SK-MEL-5 (cell line): ENCODE results near the gene APPL2. TPM values are rescaled to one million over a fixed set of nuclear protein-coding genes. Genes with fewer than 3 reads are reported as not detected.
"Not testable (repeated sequence)": the region's sequence is repeated elsewhere in the genome, so short reads cannot be mapped to it uniquely, and the experiment has no call there.

Experiments used
- DNase-seq: peaks from one replicate; pipeline ENCODE4 v3.0.0-alpha.2; 2016; ENCODE audit warnings: low read depth, low spot score
- in situ Hi-C: cut with HindIII; loops from 2 replicates; pipeline ENCODE4 v1.10.0; 2016; ENCODE audit warnings: low sequenced_read_pairs, high pct_unique_total_duplicates, low pct_unique_long_range_greater_than_20kb
- total RNA-seq: library from RNA; depleted of rRNA; stranded (reverse); fragments of >200 nt; shearing (Covaris generic); gene quantifications from 2 replicates; pipeline ENCODE4 v1.2.3, GENCODE V29; 2014

Gene APPL2
- total RNA-seq, 1 experiment from 2014 or later = 37.3 TPM

DNA sequence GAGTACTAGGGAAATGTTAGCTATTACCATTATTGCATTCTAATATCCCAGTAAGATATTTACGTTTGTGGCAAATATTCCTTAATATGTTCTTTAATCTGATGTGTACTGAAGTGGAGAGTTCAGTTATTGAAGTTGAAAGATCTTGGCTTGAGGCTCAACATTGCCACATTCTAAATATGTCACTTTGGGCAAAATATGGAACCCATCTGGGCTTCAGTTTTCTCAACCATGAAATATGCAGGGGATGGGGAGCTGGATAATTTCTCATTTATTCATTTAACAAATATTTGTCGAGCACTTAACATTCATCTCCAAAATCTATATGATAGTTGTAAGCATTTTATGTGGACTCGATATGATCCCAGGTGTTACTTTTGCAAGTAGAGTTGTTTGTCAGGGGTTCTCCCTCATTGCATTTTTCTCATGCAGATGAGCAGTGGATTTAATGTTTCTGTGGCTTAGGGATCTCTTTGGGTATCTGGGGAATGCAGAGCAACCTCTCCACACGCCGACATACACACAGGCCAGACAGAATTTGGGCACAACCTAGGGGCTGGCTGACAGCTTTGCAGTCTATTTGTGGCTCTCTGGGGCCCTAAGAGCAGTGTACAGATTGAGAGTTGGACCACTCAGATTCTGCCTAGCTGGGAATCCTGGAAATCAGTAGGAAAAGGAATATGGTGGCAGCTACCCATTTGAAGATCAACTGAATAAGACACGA, 26.6 kb upstream of the APPL2 start:
- DNase-seq = peak; percentile 13
- in situ Hi-C loops = no loop called here

DNA sequence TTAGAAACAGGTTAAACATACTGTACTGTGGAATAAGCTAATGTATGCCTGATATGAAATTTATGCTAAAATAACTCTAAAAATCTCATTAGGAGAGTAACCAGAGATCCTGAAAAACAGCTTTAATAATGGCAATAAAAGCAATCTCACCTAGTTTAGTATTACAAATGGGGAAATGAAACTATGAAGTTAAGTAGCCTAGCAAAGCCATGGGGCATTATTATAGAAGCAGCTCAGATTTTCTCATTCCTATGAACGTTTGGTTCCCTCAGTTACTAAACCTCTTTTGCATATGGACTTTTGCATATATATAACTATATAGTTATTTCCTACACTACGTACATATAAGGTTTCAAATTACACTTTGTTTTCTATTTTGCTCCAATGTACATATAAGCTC, 25.0 kb upstream of the APPL2 start:
- no peak for DNase-seq

DNA sequence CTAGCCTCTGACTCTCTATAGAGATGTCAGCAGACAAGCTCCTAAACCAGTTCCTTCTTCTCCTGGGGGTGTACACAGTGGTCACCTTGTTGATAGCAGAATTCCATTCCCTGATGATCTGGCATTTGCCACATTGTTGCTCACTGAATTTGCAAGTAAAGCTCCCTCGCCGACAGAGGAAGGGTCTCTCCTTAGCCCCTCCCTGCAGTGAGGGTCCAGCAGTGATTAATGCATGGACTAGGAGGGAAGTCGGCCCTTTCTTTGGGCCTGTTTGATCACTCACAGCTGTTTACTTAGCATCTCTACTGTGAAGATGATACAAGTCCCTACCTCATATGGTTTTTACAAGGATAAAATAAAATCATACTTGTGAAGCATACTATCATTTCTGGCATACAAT, 23.3 kb upstream of the APPL2 start:
- in situ Hi-C loops = no loop called here
- DNase-seq = no peak

More for the DNA sequence above, 25.0 kb upstream of the APPL2 start:
- in situ Hi-C loops = no loop called here

DNA sequence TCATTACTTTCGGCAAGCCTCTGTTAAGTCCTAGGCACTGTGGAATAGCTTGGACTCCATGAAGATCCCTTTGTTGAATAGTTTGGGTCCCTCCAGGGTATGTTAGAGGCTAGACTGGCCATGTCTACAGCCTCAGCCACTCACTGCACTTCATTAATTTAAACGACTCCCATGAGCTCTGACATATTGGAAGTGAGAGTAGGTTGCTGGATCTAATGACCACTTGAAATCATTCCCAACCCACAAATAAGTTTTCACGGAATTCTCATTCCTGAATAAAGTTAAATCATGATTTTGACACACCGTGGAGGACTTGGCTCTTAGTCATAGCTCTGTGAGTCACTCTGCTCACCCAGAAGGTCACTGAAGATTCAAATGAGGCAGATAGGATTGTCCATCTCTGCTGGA, 21.4 kb upstream of the APPL2 start:
- no peak for DNase-seq
- in situ Hi-C loops = no loop called here

DNA sequence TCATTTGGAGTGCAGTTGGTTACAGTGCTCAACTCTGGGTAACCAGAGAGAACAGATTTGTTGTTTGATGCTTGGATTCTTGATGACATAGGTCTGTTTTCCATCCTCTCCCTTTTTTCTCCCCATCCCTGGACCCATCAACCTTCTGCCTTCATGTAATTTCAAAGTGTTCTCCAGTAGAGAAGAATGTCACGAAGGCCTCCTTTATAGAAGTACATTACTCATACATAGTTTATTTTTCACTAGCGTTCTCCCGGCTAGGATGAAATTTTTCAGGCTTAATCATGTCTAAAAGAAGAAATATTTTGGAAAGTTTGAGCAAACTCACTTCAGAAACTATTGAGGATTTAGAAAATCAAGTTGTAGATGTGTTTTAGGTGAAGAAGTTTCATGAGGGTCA, 20.9 kb upstream of the APPL2 start:
- DNase-seq = no peak
- in situ Hi-C loops = no loop called here

DNA sequence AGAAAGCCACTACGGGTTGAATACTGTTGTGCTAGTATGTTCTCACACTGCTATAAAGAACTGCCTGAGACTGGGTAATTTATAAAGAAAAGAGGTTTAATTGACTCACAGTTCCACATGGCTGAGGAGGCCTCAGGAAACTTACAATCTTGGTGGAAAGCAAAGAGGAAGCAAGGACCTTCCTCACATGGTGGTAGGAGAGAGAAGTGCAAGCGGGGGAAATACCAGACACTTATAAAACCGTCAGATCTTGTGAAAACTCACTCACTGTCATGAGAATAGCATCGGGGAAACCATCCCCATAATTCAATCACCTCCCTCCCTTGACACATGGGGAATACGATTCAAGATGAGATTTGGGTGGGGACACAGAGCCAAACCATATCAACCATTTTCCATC, 20.5 kb upstream of the APPL2 start:
- in situ Hi-C loops, DNase-seq: not testable (repeated sequence)

DNA sequence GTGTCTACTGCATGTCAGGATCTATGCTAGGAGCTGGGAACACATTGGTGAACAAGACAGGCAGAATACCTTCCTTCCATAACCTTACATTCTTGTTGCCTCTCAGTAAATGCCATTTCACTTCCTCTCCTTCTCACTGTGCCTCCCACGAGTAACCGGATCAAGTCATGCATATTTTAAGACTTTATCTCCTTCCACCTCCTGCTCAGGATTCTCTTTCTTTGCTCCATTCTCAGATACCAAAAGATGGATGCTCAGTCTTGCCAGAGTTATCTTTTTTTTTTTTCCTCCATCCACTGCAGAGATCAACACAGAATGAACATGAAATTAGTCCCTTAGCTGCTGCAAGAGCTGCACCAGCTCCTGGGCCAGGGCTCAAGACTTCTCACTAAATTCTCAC, 20.0 kb upstream of the APPL2 start:
- in situ Hi-C loops = no loop called here
- no peak for DNase-seq

DNA sequence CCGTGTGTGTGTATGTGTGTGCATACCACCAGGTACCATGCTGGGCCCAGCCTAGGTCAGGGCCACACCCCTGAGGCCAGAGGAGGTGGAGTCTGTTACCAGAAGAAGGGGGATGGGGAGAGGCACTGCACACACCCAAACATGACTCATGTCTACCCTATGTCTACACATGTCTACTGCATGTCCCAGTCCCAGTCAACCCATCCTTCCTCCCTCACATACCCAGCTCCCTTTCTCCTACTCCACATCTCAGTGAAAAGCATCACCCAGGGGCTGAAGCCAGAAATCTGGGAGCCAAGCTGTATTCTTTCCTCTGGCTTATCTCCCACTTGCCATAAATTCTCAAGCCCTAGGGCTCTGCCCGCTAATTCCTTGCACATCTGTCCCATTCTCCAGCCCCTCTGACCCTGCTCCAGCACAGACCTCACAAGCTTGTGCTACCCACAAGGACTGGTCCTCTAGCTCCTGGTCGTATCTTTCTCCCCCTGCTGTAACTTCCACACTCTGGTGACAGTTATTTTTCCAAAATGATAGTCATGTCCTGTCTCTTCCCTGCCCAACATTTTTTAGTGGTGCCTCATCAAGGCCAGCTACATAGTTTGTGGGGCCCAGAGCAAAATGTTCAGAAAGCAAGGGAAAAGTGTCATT, 18.0 kb upstream of the APPL2 start:
- DNase-seq = no peak
- in situ Hi-C loops = no loop called here

DNA sequence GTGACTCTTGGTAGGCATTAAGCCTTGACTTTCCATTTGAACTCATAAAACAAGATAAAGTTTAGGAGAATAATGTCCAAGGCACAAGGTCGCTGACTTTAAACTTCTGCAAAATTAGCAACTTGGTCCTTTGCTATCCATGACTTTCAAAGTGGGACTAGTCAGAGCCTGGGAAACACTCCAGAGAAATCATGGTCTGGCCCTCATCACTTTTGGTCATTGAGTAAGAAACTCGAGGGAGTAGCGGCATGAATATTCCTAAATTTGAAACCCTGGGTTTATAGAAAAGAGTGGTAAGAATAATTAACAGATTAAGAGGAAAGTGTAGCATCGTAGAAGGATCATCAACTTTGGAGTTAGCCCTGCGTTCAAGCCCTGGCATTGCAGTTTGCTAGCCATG, 16.9 kb upstream of the APPL2 start:
- no peak for DNase-seq
- in situ Hi-C loops = no loop called here

DNA sequence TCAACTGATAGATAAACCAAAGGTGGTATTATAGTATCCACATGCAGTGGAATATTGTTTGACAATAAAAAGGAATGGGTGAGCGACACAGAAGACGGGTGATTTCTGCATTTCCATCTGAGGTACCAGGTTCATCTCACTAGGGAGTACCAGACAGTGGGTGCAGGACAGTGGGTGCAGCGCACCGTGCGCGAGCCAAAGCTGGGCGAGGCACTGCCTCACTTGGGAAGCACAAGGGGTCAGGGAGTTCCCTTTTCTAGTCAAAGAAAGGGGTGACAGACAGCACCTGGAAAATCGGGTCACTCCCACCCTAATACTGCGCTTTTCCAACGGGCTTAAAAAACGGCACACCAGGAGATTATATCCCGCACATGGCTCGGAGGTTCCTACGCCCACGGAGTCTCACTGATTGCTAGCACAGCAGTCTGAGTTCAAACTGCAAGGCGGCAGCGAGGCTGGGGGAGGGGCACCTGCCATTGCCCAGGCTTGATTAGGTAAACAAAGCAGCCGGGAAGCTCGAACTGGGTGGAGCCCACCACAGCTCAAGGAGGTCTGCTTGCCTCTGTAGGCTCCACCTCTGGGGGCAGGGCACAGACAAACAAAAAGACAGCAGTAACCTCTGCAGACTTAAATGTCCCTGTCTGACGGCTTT, 9.9 kb upstream of the APPL2 start:
- in situ Hi-C loops = not testable (repeated sequence)

DNA sequence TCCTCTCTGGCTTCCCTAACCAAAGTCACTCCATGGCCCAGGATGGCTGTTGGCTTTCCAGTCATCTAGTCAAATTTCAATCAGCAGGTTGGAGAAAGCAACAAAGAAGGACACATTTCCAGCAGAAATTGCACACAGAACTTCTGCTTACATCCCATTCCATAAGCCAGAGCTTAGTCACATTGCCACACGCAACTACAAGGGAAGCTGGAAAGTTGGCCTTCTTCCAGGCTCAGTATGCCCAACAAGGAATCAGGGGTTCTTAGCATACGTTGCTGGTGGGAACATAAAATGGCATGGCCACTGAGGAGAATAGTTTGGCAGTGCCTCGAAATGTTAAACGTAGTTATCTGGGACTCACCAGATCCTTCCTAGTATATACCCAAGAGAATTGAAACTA, 9.3 kb upstream of the APPL2 start:
- in situ Hi-C loops = no loop called here
- no peak for DNase-seq

More for the DNA sequence above, 9.9 kb upstream of the APPL2 start:
- not testable (repeated sequence) for DNase-seq

DNA sequence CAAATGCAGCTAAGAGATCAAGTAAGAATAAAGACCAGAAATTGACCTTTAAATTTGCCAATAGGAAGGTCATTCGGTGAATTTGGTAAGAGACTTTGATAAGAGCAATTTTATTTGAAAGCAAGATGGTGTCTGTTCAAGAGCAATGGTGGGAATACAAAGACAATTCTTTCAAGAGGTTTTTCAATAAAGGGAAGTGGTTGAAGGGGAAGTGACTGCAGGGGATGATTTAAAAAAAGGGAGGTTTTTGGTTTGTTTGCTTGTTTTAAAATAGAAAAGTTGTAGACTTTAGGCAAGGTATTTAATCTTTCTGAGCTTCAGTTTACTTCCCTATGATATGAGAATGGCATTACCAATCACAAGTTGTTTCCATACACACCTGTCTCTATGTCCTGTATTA, 4.3 kb upstream of the APPL2 start:
- in situ Hi-C loops = no loop called here
- no peak for DNase-seq

DNA sequence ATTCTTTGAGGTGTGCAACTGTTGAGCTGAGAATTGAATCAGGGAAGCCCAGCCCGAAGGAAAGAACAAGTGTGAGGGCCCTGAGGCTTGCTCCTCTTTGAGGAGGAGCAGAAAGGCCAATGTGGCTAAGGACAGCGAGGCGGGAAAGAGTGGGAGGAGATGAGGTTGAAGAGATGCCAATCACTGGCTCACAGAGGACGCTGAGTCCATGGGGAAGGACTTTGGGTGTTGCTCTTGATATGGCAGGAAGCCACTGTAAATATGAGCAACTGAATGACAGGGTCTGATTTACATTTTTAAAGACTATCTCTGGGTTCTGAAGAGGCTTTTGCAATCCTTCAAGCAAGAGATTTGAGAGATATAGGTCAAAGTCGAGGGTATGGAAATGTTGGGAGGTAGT, 3.3 kb upstream of the APPL2 start:
- DNase-seq = no peak
- in situ Hi-C loops = no loop called here

DNA sequence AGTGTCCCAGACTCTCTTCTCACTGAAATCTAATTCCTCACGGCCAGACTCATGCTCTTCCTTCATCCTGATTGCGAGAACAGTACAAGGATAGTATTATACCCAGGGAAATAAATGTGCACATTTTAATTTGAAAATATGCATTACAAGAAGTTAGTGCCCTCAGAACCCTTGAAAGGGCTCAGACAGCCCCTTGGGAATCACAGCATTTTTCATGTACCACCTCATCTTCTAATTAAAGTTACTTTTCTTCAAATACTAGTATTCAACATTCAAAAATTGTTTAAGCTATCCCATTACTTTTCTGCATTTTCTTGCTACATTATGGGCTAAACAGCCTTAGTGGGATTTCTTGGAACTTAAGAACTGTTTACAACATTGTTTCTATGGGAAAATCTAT, 1.7 kb upstream of the APPL2 start:
- no peak for DNase-seq
- in situ Hi-C loops = no loop called here

DNA sequence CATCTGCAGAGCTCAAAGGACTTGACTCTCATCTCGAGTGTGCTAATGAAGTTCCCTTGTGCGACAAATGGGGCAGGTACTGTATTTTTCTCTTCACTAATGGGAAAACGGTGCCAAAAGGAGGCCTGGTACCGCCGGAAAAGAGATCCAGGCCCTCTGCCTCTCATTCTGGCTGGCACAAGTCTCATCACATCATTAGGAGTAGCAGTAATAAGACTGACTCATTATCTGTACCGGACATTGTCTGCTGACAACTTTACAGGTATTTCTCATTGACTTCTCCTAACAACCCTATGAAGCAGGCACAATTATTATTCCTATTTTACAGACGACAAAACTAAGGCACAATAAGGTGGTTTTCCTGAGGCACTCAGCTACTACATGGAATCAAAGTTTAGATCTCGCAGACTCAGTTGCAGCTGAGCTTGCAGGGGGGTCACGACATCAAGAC, 668 bp downstream of the APPL2 start:
- in situ Hi-C loops = no loop called here
- DNase-seq = no peak

DNA sequence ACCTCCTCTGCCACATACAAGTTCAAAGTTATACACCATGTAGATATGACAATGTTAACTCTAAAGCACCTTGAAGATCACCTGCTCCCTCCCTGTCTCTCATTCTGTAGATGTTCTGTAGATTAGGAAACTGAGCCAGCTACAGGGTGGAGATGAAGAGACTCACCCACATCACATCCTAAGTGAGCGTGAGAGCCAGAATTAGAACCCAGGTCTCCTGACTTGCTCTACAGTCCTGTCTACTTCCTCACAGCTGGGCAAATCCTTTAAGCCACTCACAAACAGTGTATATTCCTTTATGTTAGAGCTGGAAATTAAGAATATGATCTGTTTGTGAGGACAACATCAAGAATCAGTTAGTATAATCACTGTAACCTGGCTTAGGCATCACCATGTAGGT, 1.8 kb downstream of the APPL2 start:
- in situ Hi-C loops = no loop called here
- no peak for DNase-seq

DNA sequence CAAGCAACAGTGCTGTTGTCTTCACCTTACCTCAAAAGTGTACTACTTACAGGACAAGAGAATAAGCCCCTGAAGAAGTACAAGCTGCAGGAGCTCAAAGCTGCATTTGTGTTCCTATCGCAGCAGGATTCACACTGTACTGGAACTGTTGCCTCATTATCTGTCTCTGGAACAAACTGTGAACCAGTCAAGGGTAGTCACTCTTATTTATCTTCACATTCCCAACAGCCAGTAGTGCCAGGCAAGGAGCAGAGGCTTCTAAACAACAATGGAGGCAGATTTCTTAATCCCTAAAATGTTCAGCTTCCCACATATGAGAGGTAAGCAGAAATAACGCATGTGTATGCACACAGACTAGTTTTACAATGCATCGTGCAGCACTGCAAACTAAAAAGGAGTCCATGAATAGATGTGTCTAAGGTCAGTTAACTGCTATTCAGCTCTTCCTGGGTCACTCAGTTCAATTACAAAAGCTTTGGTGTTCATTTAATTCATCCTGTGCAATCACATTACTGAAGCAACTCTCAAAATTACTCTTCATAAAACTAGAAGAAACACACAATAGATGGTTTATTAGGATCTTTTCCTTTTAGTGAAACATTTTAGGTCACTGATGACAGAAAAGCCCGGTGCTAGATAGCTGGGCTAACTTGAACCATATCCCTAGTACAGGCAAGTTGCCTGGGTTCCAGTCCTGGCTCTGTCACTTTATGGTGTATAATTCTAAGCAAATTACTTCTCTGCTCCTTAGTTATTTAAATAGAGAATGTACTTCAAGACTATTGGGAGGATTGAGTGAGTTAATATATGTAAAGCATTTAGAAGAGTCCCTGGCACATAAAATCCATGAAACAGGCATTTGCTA, 2.7 kb downstream of the APPL2 start:
- DNase-seq = no peak
- in situ Hi-C loops = no loop called here

DNA sequence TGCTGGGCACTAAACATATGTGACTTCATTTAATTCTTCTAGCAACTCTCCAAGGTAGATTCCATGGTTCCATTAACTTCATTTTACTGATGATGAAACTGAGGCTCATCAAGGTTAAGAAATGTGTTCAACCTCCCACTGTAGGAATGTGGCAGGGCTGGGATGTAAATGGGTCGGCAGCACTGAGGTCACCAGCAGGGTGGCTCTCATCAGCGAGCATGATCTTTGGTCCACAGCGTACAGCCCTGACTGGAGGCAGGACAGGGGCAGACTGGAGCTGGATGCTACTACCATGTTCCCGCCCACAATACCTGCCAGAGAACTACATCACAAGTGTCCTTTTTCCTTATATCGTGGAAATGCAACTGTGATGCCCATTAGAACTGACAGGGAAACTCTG, 4.6 kb downstream of the APPL2 start:
- in situ Hi-C loops = no loop called here
- no peak for DNase-seq
